Lower leg skin (tissue), 4 donors: ENCODE measurements around the gene MTF2. TPM values are rescaled to one million over a fixed set of nuclear protein-coding genes. Genes with fewer than 3 reads are reported as not detected.

Experiments
- DNase-seq, 2 donors: peaks; one replicate each; pipeline ENCODE4 v3.0.0-alpha.2; 2019; ENCODE audit warnings: low spot score in 2 of 2
- H3K4me3 ChIP-seq: fragments of 200-600 bp; sonication (generic); 2 replicates; pipeline ENCODE4 v1.5.1; 2017; ENCODE audit warnings: mild to moderate bottlenecking, low read depth; ENCODE audit not compliant: poor library complexity, severe bottlenecking
- CTCF ChIP-seq, 3 donors: fragments of 450-650 bp; IDR thresholded peaks; one replicate each; pipeline ENCODE4 v1.5.1; 2016; ENCODE audit warnings: antibody characterized with exemption in 3 of 3, mild to moderate bottlenecking in 3 of 3, moderate library complexity in 2 of 3
- POLR2A ChIP-seq, 2 donors: fragments of 450-650 bp; IDR thresholded peaks; one replicate each; pipeline ENCODE4 v1.6.1; 2016 to 2017; ENCODE audit warnings: antibody characterized with exemption in 2 of 2, mild to moderate bottlenecking in 1 of 2, moderate library complexity in 1 of 2
- WGBS, 2 donors: methylation state at CpG; one replicate each; pipeline ENCODE4 v1.1.5; 2018; 5-methylcytosine and 5-hydroxymethylcytosine counted together
- intact Hi-C: fragments of 100-400 bp; cut with DNase I; formaldehyde crosslinking; loops from one replicate; pipeline ENCODE4 v1.15.0; 2023; ENCODE audit warnings: low total_unique reads
- total RNA-seq, 4 donors: library from RNA; depleted of rRNA; stranded (reverse); fragments of >200 nt; gene quantifications; one replicate each; pipeline ENCODE4 v1.1.0, GENCODE V29; 2016

The MTF2 gene
- total RNA-seq, 4 donors from 2014 or later = 10.2 to 21.8 (median 16.0) TPM

GRCh38 chr1:93047618-93048017, 31.5 kb upstream of the MTF2 start:
- intact Hi-C loops = no loop called here
- TF ChIP-seq CTCF (IDR thresholded peaks at IDR 0.05) (no peak), POLR2A (IDR thresholded peaks at IDR 0.05) (no peak)
- WGBS, 2 donors = 76 to 78% methylated on average over 3 of the region's 3 CpGs
- no peak overlapping the region for H3K4me3 ChIP-seq
- DNase-seq = no peak

DNA sequence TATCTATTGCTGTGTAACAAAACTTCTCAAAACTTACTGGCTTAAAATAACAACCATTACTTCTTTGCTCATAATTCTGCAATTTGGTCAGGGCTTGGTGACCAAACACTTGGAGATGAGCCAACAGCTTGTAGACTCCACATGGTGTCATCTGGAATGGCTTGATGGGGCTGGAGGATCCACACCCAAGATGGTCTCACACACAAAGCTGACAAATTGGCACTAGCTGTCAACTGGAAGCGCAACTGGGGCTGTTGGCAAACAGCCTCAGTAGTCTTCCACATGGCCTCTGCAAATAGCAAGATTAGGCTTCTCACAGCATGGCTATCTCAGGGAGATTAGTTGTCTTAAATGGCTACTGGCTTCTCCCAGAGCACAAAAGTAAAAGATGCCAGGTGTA, 27.1 kb upstream of the MTF2 start:
- no peak for DNase-seq
- intact Hi-C loops = loop anchor here (10.0 kb wide), 1 partner anchor 187 kb away; no protein-coding TSS in a partner anchor
- WGBS, 2 donors = 70 to 77% methylated on average over 1 of the region's 1 CpG
- H3K4me3 ChIP-seq = no peak overlapping the region
- TF ChIP-seq POLR2A (IDR thresholded peaks at IDR 0.05) = no peak
- TF ChIP-seq CTCF (IDR thresholded peaks at IDR 0.05) = no peak

DNA sequence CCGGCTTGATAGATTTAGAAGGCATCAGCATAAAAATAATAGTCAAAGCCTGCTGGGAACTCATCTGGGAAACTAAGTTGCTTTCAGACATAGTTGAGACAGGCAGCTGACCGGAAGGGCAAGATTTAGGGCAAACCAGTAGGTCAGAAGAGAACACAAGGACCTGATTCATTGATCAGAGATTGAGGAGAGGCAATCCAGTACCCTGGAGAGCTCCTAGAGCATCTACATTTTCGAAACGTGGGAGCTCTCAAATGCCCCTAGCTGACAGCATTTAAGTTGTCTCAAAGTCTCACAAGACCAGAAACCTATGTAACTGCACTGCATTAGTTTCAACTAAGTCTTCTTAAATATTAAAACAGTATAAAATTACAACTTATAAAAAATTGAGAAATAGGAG, 22.9 kb upstream of the MTF2 start:
- intact Hi-C loops = loop anchor here (10.0 kb wide), 1 partner anchor 191 kb away; no protein-coding TSS in a partner anchor
- H3K4me3 ChIP-seq = no peak overlapping the region
- TF ChIP-seq CTCF (IDR thresholded peaks at IDR 0.05) (no peak), POLR2A (IDR thresholded peaks at IDR 0.05) (no peak)
- WGBS, 2 donors = 34 to 36% methylated on average over 4 of the region's 4 CpGs
- no peak for DNase-seq

- no peak overlapping the region for H3K4me3 ChIP-seq
- DNase-seq = no peak
- intact Hi-C loops = loop anchor here (10.0 kb wide), 1 partner anchor 192 kb away; no protein-coding TSS in a partner anchor
- 76 to 84% methylated on average over 2 of the region's 2 CpGs for WGBS, 2 donors
- no peak for TF ChIP-seq POLR2A (IDR thresholded peaks at IDR 0.05)
- TF ChIP-seq CTCF (IDR thresholded peaks at IDR 0.05) = no peak
Observed at GRCh38 chr1:93056649-93057048, 22.4 kb upstream of the MTF2 start.

DNA sequence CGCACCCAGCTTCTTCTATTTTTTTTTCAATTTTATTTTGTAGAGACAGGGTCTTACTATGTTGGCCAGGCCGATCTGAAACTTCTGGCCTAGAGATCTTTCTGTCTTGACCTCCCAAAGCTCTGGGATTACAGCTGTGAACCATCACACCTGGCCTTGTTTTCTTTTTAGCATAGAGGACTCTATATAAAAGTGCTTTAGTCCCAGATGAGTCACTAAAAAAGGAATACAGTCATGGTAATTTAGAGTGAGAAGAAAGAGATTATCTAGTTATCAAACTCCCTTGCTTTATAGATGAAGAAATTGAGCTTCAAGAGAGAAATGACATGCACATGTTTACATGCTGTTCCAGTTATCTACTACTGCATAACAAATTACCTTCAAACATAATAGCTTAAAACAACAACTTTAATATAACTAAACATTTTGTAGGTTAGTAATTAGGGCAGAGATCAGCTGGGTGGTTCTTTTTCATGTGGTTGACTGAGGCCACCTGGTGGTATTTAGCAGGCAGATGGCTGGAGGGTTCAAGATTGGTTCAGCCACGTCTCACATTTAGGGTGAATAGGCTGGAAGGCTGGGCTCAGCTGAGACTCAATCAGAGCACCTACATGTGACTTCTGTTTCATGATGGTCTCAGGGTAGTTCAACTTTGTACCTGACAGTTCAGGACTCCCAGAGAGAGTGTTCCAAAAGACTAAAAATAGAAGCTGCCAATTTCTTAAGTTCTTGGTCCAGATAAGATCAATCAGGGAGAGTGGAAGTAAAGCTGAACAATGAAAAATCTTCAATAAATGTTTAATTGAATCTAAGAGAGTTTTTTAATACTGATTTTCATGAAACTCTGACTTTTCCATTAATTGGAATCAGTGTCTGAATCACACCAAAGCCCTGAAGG, 16.9 kb upstream of the MTF2 start:
- WGBS, 2 donors = 42 to 62% methylated on average over 3 of the region's 3 CpGs
- no peak overlapping the region for H3K4me3 ChIP-seq
- intact Hi-C loops = no loop called here
- no peak for TF ChIP-seq CTCF (IDR thresholded peaks at IDR 0.05)
- no peak for TF ChIP-seq POLR2A (IDR thresholded peaks at IDR 0.05)
- no peak for DNase-seq
